K562 (cell line): ENCODE measurements around the gene WASF1. TPM values are rescaled to one million over a fixed set of nuclear protein-coding genes. Genes with fewer than 3 reads are reported as not detected.

Source experiments
- FOXP1 ChIP-seq: sonication (generic); formaldehyde crosslinking; IDR thresholded peaks from 2 replicates; pipeline ENCODE4 v1.8.0; 2022; ENCODE audit warnings: mild to moderate bottlenecking, missing genetic modification reagents
- GATA2 ChIP-seq: sonication (generic); formaldehyde crosslinking; IDR thresholded peaks from 2 replicates; pipeline ENCODE4 v1.4.0; 2020; ENCODE audit warnings: mild to moderate bottlenecking, missing genetic modification reagents
- GTF2F1 ChIP-seq: IDR thresholded peaks from 2 replicates; pipeline ENCODE4 v1.6.1; 2011; ENCODE audit warnings: low read depth, low read length, improper control_type of control experiment
- KLF10 ChIP-seq: fragments of 250-450 bp; sonication (Bioruptor Pico); IDR thresholded peaks from 2 replicates; pipeline ENCODE4 v1.6.1; 2021; ENCODE audit warnings: matching md5 sums
- LCOR ChIP-seq: sonication (generic); formaldehyde crosslinking; IDR thresholded peaks from 2 replicates; pipeline ENCODE4 v1.8.0; 2022; ENCODE audit warnings: mild to moderate bottlenecking, missing genetic modification reagents
- ZNF12 ChIP-seq: sonication (generic); formaldehyde crosslinking; IDR thresholded peaks from 2 replicates; pipeline ENCODE4 v1.4.0; 2020; ENCODE audit warnings: mild to moderate bottlenecking, missing genetic modification reagents
- ZNF41 ChIP-seq: fragments of 250-450 bp; sonication (Bioruptor Pico); conservative IDR thresholded peaks from 2 replicates; pipeline ENCODE4 v1.4.0; 2020; ENCODE audit warnings: mild to moderate bottlenecking
- polyA plus RNA-seq, 8 experiments: library from polyadenylated mRNA; depleted of rRNA in 4 of 8; stranded (reverse) in 5 of 8; unstranded in 3 of 8; fragments of >200 nt; fragmentation: Nextera tagmentation in 2 of 8; fragmentation: Illumina TruSeq in 1 of 8; extraction: Ambion mirVana in 2 of 8; extraction: Trizol in 1 of 8; gene quantifications; 2 replicates each; pipeline versions ENCODE4 v1.2.1 to v1.2.3, GENCODE V29; 2011 to 2014; ENCODE audit warnings: inconsistent platforms in 1 of 8, missing spikeins in 1 of 8
- total RNA-seq, 7 experiments: library from RNA; depleted of rRNA in 6 of 7; stranded (reverse); fragments of >200 nt in 6 of 7; fragmentation: Illumina TruSeq in 2 of 7; extraction: Trizol in 2 of 7; gene quantifications; 2 replicates each; pipeline versions ENCODE4 v1.2.1 to v1.2.3, GENCODE V29; 2011 to 2021; ENCODE audit warnings: low replicate concordance in 1 of 7
- TF ChIP-seq, protein P1 (sequence below): fragments of 450-650 bp; formaldehyde crosslinking; IDR thresholded peaks from 2 replicates; pipeline ENCODE4 v1.4.0; 2020; ENCODE audit warnings: mild to moderate bottlenecking, mixed read lengths

Gene WASF1
- total and polyA plus RNA-seq, 9 of the 15 experiments (the other 6 are each of a cell fraction or from before 2014, with no cell fraction given) = 2.1 to 18.2 (median 7.4) TPM

DNA sequence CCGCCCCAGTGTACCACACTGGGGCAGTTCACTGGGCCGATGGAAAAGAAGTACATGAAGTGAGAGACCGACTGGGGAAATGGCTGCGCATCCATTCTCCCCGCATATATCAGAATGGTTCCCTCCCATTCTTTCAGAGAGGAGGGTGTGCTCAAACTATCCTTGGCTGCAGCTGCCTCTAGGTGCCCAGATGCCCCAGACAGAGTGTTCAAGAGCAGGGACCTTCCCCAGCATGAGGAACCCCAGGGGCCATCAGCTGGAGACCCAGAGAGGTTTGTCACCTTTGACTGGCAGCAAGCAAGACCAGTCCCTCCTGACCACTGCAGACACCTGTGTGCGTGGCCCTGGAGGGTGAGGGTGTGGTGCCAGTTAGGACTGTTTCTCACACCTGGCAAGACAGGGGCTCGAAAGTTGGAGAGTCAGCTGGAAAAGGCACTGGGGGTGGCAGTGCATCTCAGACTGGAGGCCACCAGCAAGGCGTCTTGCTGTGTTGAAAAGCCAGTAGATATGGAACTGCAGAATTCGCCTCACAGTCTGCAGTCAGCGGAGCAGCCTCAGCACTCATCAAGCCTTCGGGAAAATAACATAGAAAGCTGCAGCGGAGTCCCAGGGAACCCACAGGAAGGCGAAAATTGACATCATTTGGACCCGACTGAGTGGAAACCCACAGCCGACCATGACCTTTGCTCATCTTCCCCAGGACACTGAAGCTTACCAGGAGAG is 124.6 kb downstream of the WASF1 start (continued):
- no peak for TF ChIP-seq FOXP1
- TF ChIP-seq, protein P1, sequence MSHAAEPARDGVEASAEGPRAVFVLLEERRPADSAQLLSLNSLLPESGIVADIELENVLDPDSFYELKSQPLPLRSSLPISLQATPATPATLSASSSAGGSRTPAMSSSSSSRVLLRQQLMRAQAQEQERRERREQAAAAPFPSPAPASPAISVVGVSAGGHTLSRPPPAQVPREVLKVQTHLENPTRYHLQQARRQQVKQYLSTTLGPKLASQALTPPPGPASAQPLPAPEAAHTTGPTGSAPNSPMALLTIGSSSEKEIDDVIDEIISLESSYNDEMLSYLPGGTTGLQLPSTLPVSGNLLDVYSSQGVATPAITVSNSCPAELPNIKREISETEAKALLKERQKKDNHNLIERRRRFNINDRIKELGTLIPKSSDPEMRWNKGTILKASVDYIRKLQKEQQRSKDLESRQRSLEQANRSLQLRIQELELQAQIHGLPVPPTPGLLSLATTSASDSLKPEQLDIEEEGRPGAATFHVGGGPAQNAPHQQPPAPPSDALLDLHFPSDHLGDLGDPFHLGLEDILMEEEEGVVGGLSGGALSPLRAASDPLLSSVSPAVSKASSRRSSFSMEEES (CRISPR knock-in tag) = no peak
- no peak for TF ChIP-seq ZNF12 (CRISPR knock-in tag)
- no peak for TF ChIP-seq GATA2 (CRISPR knock-in tag)
- TF ChIP-seq LCOR (CRISPR knock-in tag) = no peak
- no peak for TF ChIP-seq KLF10 (CRISPR knock-in tag)
- no peak for TF ChIP-seq ZNF41 (CRISPR knock-in tag)
- TF ChIP-seq GTF2F1 = no peak
